Fibroblast of lung (primary cell): ENCODE results near the gene TP63.

Experiments
- EZH2 ChIP-seq: IDR thresholded peaks from 2 replicates; pipeline ENCODE4 v1.5.1; 2012; ENCODE audit warnings: low read length, control low read depth, mild to moderate bottlenecking; ENCODE audit errors: missing control alignments
- TF ChIP-seq, protein P1 (sequence below), 2 donors: IDR thresholded peaks in 1 of 2; conservative IDR thresholded peaks in 1 of 2; 1 replicate in 1 of 2; 2 replicates in 1 of 2; pipeline ENCODE4 v1.5.1; 2011 to 2012; ENCODE audit warnings: low read length in 2 of 2, control low read depth in 1 of 2, inconsistent platforms in 1 of 2, low read depth in 1 of 2, mild to moderate bottlenecking in 1 of 2

DNA sequence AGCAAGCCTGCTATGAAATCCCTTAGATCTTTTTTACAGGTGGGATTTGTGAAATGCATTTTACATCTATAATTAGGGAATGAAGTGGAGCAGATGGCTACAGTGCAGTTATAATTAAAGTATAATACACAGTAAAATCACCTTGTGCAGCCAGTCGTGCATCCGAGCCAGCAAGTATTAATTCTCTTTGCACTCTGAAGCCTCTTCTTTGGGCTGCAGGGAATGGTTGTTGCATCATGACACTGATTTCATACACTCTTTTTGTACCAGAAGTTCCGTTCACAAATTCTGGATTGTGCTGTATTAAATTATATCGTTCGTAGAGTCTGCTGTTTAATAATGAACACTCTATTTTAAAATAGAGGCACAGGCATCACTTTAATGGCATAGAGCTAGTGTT is 28.7 kb upstream of the TP63 start:
- TF ChIP-seq, protein P1, sequence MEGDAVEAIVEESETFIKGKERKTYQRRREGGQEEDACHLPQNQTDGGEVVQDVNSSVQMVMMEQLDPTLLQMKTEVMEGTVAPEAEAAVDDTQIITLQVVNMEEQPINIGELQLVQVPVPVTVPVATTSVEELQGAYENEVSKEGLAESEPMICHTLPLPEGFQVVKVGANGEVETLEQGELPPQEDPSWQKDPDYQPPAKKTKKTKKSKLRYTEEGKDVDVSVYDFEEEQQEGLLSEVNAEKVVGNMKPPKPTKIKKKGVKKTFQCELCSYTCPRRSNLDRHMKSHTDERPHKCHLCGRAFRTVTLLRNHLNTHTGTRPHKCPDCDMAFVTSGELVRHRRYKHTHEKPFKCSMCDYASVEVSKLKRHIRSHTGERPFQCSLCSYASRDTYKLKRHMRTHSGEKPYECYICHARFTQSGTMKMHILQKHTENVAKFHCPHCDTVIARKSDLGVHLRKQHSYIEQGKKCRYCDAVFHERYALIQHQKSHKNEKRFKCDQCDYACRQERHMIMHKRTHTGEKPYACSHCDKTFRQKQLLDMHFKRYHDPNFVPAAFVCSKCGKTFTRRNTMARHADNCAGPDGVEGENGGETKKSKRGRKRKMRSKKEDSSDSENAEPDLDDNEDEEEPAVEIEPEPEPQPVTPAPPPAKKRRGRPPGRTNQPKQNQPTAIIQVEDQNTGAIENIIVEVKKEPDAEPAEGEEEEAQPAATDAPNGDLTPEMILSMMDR (conservative IDR thresholded peaks at IDR 0.05 in 1 of 2, IDR thresholded peaks at IDR 0.05 in 1 of 2; ENCODE audit: low read depth in 1 of 2, low read length in 2 of 2) = no peak
- TF ChIP-seq EZH2 = no peak
